Right atrium auricular region (tissue), 2 donors: ENCODE results near the gene GRIK1. TPM values are rescaled to one million over a fixed set of nuclear protein-coding genes. Genes with fewer than 3 reads are reported as not detected.
A peak's percentile ranks its signal among the peaks of the same experiment; 100 is the strongest.

ENCODE experiments used
- DNase-seq: peaks from one replicate; pipeline ENCODE4 v3.0.0-alpha.2; 2019; ENCODE audit warnings: low spot score
- H3K27ac ChIP-seq, 2 donors: fragments of 200-600 bp; sonication (generic); 1 replicate in 1 of 2; 2 replicates in 1 of 2; pipeline ENCODE4 v1.5.1; 2016 to 2019
- H3K27me3 ChIP-seq, 2 donors: fragments of 200-600 bp; sonication (generic); one replicate each; pipeline versions ENCODE4 v1.5.1 to v1.6.0; 2017 to 2019
- H3K36me3 ChIP-seq: fragments of 200-600 bp; sonication (generic); one replicate; pipeline ENCODE4 v1.5.1; 2016
- H3K4me1 ChIP-seq, 2 donors: fragments of 200-600 bp; sonication (generic); one replicate each; pipeline versions ENCODE4 v1.5.1 to v1.6.0; 2017 to 2019
- H3K4me3 ChIP-seq, 2 donors: fragments of 200-600 bp; sonication (generic); 1 replicate in 1 of 2; 2 replicates in 1 of 2; pipeline ENCODE4 v1.5.1; 2017 to 2019; ENCODE audit warnings: mild to moderate bottlenecking in 1 of 2, moderate library complexity in 1 of 2
- H3K9me3 ChIP-seq, 2 donors: fragments of 200-600 bp; sonication (generic); one replicate each; pipeline ENCODE4 v1.5.1; 2019
- CTCF ChIP-seq, 2 donors: fragments of 200-600 bp; sonication (generic); IDR thresholded peaks; one replicate each; pipeline ENCODE4 v1.5.1; 2019; ENCODE audit warnings: antibody characterized with exemption in 2 of 2
- total RNA-seq, 2 donors: library from RNA; depleted of rRNA; stranded (reverse); fragments of >200 nt; gene quantifications; one replicate each; pipeline ENCODE4 v1.1.0, GENCODE V29; 2016

GRIK1 gene
- total RNA-seq, 2 donors from 2014 or later = not detected

DNA sequence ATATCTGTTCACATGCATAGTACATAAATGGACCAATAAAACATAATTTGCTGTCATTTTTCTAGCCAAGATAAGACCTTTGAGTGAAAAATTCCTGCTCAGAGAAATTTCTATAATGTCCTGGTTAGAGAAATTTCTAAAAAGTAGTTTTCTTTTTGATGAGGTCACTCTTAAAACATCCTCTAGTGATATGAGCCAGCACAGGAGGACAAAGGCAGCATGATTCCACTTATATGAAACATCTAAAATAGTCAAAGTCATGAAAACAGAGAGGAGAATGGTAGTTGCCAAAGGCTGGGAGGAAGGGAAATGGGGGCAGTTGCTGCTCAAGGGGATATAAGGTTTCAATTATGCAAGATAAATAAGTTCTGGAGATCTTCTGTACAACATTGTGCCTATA, 401.7 kb downstream of the GRIK1 start:
- Histone ChIP-seq H3K36me3 (no peaks in the 10 kb centered on the region), H3K9me3 (no peaks in the 10 kb centered on the region), H3K27ac (no peak overlapping the region), H3K4me3 (no peak overlapping the region), H3K27me3 (no peaks in the 10 kb centered on the region), H3K4me1 (no peaks in the 10 kb centered on the region)
- DNase-seq = no peak
- TF ChIP-seq CTCF (IDR thresholded peaks at IDR 0.05) = no peak

- H3K27ac ChIP-seq = no peak overlapping the region
- no peaks in the 10 kb centered on the region for H3K9me3 ChIP-seq
- no peak for TF ChIP-seq CTCF (IDR thresholded peaks at IDR 0.05)
- no peaks in the 10 kb centered on the region for H3K27me3 ChIP-seq
- DNase-seq = no peak
- no peaks in the 10 kb centered on the region for H3K36me3 ChIP-seq
- no peak overlapping the region for H3K4me3 ChIP-seq
- H3K4me1 ChIP-seq = no peaks in the 10 kb centered on the region
Observed at GRCh38 chr21:29534448-29534847, 405.3 kb downstream of the GRIK1 start.

DNA sequence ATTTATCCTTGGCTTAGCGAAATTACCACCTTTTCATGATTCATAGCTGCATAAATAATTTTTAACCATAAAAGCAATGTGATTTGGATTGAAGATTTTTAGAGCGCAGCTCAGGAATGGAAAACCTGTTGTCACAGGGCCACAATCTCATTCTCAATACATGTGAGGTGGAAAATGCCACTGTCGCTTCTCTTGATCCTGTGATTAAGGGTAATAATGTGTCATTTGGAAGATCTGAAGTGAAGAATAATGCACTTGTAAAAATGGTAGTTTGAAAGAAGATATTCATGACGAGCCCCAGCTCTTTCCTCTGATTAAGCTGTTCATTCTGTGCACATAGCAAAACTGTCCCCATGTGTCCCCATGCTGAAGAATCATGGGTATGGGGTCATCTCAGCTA, 410.7 kb downstream of the GRIK1 start:
- Histone ChIP-seq H3K9me3 (peaks cover 0 to 10% of the 10 kb centered on the region in 2 donors), H3K4me3 (no peak overlapping the region), H3K27me3 (no peaks in the 10 kb centered on the region), H3K4me1 (no peaks in the 10 kb centered on the region), H3K36me3 (no peaks in the 10 kb centered on the region), H3K27ac (no peak overlapping the region)
- DNase-seq = no peak
- TF ChIP-seq CTCF (IDR thresholded peaks at IDR 0.05) = no peak

DNA sequence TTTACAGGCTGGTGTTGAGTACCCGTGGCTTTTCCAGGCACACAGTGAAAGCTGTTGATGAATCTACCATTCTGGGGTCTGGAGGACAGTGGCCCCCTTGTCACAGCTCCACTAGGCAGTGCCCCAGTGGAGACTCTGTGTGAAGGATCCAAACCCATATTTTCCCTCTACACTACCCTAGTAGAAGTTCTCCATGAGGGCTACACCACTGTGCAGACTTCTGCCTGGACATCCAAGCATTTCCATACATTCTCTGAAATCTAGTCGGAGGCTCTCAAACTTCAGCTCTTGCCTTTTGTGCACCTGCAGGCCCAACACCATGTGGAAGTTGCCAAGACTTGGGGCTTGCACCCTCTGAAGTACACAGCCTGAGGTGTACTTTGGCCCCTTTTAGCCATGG, 413.3 kb downstream of the GRIK1 start:
- no peak overlapping the region for H3K27ac ChIP-seq
- DNase-seq = no peak
- no peaks in the 10 kb centered on the region for H3K4me1 ChIP-seq
- no peaks in the 10 kb centered on the region for H3K36me3 ChIP-seq
- no peak for TF ChIP-seq CTCF (IDR thresholded peaks at IDR 0.05)
- no peak overlapping the region for H3K4me3 ChIP-seq
- peaks cover 0 to 10% of the 10 kb centered on the region in 2 donors for H3K9me3 ChIP-seq
- no peaks in the 10 kb centered on the region for H3K27me3 ChIP-seq

DNA sequence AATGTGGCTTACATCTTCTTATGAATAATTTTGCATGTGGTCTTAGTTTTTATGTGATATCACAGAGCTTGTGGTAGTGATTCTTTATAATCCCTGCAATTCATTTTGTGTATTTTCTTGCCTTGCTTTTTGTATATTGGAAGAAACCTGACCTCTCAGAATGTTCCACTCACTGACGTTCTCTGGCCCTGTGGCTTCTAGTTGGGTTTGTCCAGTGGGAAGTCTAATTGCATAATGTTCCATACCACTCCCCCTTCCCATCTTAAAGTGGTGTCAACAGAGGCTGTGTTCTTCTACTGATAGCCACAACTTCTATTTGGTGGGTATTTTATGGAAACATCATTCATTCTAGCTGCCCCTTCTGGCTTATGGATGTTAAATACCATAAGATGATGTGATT, 415.7 kb downstream of the GRIK1 start:
- H3K9me3 ChIP-seq = peaks cover 0 to 10% of the 10 kb centered on the region in 2 donors
- no peaks in the 10 kb centered on the region for H3K4me1 ChIP-seq
- no peak overlapping the region for H3K4me3 ChIP-seq
- no peaks in the 10 kb centered on the region for H3K36me3 ChIP-seq
- H3K27me3 ChIP-seq = no peaks in the 10 kb centered on the region
- DNase-seq = no peak
- TF ChIP-seq CTCF (IDR thresholded peaks at IDR 0.05) = no peak
- peak overlapping the region in 1 of 2 donors; percentile 21 for H3K27ac ChIP-seq

DNA sequence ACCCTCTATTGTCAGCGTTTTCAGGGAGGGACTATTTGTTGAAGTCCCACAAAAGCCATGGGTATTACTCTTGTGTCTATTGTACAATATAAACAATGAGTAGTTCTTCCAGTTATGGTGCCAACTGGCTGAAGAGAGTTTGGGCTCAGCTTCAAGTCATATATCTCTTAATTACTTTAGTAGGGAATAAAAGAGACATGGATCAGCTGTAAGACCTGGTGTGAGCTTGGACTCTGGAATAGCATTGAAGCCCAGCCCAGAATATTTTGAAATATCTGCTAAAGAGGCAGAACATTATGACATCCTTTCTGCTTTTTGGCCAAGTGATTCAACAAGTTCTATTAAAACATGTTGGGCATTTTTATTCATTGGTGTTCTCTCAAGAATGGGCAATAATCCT, 416.1 kb downstream of the GRIK1 start:
- DNase-seq = no peak

More for the DNA sequence above, 416.1 kb downstream of the GRIK1 start:
- H3K27me3 ChIP-seq = no peaks in the 10 kb centered on the region
- H3K27ac ChIP-seq = peak overlapping the region in 1 of 2 donors; percentile 21
- H3K36me3 ChIP-seq = no peaks in the 10 kb centered on the region
- H3K9me3 ChIP-seq = peaks cover 0 to 10% of the 10 kb centered on the region in 2 donors
- no peaks in the 10 kb centered on the region for H3K4me1 ChIP-seq
- no peak overlapping the region for H3K4me3 ChIP-seq
- TF ChIP-seq CTCF (IDR thresholded peaks at IDR 0.05) = no peak
